VCaP (cell line): Measurements from ENCODE around the gene KNDC1.

Source experiments
- H3K27ac ChIP-seq: fragments of 450-650 bp; 2 replicates; pipeline ENCODE4 v1.5.1; 2017
- TF ChIP-seq, protein P1 (sequence below): fragments of 450-650 bp; conservative IDR thresholded peaks from 2 replicates; pipeline ENCODE4 v1.5.1; 2017; ENCODE audit warnings: mild to moderate bottlenecking, moderate library complexity

KNDC1 gene

DNA sequence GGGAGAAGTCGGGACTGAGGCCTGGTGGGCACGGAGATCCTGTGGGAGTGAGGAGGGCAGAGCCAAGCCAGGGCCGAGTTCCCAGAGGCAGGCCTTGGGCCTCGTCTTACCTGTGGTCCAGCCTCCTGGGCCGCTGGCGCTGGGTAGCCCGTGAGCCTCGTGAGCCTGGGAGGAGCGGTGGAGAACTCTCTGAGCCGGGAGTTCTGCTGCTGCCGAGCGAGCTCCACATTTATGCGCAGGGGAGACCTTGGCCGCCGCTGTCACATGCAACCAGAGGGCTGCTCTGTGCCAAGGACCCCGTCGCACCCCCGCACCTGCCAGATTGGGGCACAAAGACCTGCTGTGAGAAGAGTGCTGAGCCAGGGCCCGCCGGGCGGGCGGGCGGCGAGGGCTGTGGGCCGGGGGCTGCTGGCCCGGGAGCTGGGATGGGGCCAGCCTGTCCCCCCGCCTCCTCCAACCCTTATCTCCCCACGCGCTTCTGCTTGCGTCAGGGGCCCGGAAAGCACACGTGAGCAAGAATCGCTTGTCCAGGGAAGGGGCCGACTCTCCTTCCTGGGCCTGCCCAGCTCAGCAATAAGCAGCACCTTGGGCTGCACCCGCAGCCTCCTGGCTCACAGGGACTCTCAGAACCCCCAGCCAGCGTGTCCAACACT is 87.8 kb downstream of the KNDC1 start:
- TF ChIP-seq, protein P1, sequence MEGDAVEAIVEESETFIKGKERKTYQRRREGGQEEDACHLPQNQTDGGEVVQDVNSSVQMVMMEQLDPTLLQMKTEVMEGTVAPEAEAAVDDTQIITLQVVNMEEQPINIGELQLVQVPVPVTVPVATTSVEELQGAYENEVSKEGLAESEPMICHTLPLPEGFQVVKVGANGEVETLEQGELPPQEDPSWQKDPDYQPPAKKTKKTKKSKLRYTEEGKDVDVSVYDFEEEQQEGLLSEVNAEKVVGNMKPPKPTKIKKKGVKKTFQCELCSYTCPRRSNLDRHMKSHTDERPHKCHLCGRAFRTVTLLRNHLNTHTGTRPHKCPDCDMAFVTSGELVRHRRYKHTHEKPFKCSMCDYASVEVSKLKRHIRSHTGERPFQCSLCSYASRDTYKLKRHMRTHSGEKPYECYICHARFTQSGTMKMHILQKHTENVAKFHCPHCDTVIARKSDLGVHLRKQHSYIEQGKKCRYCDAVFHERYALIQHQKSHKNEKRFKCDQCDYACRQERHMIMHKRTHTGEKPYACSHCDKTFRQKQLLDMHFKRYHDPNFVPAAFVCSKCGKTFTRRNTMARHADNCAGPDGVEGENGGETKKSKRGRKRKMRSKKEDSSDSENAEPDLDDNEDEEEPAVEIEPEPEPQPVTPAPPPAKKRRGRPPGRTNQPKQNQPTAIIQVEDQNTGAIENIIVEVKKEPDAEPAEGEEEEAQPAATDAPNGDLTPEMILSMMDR = no peak
- H3K27ac ChIP-seq = no peak overlapping the region

DNA sequence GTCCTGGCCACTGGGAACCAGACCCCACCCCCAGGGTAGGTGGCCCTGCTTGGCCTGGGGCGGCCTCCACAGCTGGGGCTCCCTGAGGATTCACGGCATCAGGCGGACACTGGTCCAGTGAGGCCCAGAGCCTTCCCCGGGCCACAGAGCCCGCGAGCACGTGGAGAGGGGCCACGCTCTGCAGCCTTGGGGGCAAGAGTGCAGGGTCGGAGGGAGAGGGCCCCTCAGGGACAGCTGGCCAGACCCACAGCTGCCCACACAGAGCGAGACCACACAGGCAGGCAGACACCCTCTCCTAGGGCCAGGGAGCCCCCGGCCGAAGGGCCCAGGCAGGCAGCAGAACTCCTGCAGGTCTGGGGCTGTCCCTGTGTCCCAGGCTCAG is 88.3 kb downstream of the KNDC1 start:
- TF ChIP-seq, protein P1 = no peak
- no peak overlapping the region for H3K27ac ChIP-seq

DNA sequence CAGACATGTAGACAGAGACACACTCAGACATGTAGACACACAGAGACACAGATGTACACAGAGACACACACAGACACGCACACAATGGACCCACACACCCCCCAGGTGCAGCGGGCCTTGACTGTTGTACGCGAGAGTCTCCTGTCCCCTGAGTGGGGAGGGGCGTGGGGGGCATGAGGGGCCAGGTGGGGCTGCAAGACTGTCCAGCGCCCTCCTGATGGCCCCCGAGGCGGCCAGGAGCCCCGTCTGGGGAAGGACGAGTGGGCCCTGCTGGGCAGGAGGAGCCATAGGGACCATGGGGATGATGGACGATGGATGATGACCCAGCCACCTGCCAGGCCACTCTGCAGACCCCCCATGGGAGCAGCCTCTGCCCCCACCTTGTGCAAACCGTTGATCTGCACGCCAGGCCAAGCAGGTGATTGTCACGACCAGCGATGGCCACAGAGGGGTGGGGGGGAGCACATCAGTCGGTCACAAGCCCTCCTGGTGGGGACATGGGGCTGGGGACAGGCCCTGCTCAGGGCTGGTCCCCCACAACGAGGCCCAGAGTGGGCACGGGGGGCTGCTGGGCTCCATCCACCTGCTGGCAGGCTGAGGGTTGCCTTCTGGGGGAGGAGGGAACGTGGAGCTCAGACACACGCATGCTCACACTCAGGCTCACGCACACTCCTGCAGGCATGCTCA is 89.2 kb downstream of the KNDC1 start:
- H3K27ac ChIP-seq = no peak overlapping the region
- TF ChIP-seq, protein P1 = no peak

DNA sequence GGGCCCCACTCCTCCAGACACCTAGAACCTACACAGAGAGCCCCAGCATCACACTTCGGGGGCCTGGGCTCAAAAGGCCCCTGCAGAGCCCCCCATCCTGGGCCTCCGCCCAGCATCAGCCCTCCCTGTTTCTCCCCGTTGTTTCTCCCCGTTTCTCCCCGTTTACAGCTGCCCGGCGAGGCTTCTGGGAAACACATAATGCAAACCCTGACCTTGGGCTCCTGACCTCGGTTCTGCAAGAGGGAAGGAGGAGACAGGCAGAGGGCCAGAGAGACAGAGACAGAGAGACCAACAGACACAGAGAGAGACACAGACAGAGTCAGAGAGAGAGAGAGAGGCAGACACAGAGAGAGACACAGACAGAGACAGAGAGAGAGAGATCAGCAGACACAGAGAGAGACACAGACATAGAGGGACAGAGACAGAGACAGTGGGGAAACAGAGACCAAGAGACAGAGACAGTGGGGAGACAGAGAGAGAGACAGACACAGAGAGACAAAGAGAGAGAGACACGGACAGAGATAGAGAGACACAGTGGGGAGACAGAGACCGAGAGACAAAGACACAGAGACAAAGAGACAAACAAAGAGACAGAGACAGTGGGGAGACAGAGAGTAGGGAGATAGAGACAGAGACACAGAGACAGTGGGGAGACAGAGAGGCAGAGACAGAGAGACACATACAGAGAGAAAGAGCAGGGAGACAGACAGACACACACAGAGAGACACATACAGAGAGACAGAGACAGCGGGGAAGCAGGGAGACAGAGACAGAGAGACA is 90.1 kb downstream of the KNDC1 start:
- H3K27ac ChIP-seq = no peak overlapping the region
- TF ChIP-seq, protein P1 = no peak

DNA sequence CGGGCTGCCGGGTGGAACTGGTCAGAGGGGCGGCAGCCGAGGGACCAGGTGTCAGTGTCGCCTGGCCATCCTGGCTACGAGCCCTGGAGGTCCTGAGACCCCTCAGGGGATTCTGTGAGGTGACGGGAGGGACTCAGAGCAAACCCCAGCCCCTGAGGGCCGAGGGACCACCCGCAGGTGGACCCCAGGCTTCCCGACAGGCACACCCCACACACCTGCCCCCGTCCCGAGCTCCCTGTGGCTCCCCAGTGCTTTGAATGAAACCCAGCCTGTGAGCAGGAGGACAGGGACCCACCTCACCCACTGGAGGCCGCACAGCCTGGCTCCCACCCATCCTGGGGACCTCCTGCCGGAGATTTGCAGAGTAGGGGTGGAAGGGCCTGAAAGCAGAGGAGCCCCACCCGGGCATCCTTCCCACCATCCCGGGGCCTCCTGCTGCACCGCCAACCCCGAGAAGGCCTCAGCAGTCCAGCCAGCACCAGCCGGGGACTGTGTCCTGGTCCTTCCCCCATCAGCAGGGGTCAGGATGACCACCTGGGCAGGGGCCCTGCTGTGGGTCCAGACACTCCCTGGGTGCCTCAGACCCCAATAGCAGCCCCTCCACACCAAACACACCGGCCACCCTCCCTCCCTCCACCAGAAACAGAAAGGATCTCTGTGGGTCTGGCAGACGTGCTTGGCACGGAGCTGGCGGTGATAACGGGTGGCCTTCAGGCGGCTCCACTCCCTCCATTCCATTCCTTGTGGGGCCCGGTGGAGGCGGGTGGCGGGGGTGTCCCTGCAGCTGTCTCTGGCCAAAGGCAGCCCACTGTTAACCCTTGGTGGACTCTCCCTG is 91.6 kb downstream of the KNDC1 start:
- TF ChIP-seq, protein P1 = no peak
- H3K27ac ChIP-seq = no peak overlapping the region

DNA sequence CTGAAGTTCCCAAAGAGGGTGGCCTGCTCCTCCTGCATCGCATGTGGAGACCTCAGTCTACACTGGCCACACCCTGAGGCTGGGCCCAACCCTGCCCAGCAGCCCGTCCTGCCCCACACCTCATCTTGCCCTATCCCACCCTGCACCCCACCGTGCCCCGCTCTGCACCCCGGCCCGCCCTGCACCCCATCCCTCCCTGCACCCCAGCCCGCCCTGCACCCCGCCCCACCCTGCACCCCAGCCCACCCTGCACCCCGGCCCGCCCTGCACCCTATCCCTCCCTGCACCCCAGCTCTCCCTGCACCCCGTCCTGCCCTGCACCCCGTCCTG is 92.2 kb downstream of the KNDC1 start:
- TF ChIP-seq, protein P1 = no peak
- no peak overlapping the region for H3K27ac ChIP-seq
